ENCODE results near the gene BPIFB1.

The BPIFB1 gene

DNA sequence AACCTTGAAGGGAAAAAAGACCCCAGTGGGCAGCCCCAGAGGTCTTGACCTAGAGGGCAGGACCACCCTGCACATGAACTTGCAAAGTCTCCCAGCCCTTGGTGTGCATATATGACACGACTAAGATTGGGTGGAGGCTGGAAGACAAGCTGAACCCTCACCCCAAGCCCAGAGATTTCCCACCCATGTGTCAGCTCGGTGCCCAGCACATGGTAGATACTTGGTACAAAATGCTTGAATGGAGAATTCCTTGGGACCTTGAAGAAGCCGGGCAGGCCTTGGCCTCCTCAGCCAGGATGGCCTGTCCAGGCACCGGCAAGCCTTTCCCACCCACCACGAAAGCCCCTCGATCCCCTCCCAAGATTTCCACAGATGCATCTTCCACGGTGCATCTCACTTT, 50.6 kb downstream of the BPIFB1 start:
- no peak for DNase-seq

DNA sequence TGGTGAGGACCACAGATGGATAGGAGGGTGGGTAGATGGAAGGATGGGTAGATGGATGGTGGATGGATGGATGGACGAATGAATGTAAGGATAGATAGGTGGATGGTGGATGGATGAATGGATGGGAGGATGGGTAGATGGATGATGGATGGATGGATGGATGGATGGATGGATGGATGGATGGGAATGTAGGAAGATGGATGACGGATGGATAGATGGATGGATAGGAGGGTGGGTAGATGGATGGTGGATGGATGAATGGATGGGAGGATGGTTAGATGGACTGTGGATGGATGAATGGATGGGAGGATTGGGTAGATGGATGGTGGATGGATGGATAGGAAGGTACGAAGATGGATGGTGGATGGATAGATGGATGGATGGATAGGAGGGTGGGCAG, 51.1 kb downstream of the BPIFB1 start:
- DNase-seq: no peak

DNA sequence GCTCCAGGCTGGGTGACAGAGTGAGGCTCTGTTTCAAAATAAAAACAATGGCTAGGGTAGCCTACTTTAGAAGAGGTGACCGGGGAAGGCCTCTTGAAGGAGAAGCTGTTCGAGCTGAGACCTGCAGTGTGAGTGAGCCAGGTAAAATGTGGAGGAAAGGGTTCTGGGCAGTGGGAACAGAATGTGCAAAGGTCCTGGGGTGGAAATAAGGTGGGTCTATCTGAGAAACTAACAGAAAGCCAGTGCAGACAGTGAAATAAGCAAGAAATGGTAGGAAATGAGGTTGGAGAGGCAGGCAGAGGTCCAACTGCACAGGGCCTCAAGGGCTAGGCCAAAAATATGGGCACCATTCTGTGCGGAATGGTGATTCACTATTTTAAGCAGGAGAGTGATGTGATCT, 53.4 kb downstream of the BPIFB1 start:
- no peak for DNase-seq

DNA sequence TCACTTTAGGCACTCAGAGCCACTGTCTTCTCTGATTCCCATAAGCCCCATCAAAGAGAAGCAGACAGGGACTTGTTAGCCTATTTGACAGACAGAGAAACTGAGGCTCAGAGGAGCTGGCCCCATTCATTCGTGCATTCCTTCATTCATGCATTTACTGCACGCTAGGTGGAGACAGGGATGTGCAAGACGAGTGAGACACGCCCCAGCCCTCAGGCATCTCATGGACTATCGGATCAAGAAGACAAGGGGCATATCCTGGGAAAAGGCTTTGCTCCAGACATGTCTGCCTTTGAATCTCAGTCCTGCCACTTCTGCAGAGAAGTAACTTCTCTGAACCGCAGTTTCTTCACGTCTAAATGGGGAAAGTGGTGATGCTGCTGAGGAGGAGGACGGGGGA, 54.1 kb downstream of the BPIFB1 start:
- DNase-seq: no peak

DNA sequence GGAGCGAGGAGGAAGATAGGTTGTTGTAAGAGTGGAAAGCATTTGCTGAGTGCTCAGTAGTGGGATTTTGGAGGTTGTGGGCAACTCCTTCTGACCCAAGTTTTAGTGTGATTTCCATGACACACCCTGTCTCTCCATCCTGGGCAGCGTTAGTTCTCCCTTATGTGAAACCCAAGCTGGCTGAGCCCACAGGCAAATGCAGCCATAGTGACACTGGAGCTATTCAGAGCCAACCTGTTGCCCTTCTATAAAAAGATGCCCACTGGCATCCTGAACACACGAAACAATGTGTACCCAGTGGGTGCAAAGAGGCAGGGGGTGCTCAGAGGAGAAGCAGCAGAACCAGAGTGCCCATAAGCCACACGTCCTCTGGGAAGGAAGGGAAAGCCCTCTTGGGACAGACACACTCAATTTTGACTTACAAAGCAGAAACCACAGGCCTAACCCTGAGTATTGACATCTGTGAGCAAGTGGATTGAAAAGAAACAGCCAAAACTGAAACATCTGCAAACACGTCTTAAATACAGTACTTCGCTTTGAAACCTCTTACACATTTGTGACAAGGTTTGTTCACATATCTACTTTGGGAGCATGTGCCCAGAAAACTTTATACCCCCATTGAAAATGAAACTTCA, 54.6 kb downstream of the BPIFB1 start:
- DNase-seq: no peak

DNA sequence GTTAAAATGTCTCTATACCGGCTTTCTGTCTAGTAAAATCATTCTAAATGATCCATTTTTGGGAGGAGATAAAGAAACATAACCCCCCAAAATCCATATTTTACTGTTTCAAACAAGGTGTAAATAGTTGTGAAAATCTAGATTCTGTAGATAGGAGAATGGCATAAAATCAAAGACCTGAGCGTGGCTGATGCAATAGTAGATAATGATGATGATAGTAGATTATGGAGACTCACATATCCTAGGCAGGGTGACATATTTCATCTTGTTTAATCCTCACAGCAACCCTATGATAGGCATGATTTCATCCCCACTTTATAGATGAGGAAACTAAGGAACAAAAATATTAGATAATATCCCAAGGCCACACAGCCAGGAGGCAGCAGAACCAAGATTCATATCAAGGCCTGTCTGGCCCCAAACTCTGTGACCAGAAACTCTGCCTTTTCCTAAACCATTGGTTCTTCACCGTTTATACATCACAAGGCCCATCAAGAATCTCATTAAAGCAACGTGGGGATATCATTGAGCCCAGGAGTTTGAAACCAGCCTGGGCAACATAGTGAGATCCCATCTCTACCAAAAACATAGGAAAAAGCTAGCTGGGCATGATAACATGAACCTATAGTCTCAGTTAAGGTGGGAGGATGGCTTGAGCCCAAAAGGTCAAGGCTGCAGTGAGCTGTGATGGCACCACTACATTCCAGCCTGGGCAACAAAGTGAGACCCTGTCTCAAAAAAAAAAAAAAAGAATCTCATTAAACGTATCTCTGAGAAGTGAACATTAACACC, 55.6 kb downstream of the BPIFB1 start:
- DNase-seq: no peak

DNA sequence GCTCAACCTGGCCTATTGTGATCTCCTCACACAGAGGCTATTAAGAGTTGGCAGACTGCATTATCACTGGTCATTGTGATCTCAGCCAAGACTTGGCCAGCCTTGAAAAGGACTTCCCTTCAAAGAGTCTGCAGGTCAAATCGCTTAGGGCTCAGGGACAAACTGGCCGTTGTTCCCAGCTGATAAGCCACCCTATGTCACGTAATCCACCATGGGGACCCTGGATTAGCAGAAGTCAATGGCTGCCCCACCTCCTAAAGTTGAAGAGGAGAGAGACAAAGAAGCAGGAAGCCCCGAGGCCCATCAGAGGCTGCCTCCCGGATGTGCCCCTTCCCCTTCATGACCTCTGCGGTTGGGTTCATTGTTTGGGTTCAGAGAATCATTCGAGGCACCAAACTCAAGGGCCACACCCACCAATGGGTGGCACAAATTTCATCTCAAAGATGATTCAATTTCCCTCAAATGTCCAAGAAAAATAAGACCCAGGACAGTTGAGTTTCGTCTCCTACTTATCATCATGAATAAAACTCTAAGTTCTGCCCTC, 56.6 kb downstream of the BPIFB1 start:
- DNase-seq: no peak

DNA sequence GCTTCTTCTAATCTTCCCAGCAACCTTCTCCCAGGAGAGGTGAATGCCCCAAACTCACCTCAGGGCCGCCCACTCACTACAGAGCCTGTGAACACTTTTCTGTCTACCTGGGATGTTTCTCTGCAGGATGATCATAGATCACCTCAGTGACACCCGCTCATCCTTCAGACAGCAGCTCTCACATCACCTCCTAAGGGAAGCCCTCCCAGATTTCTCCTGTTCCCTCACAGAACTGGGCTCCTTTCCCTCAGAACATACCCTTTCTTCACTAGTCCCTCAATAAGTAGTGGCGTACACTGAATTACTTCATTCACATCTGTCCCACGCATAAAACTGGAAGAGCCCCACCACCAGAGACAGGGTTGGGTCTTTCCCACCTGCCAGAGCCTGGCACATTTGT, 60.5 kb downstream of the BPIFB1 start:
- no peak for DNase-seq

DNA sequence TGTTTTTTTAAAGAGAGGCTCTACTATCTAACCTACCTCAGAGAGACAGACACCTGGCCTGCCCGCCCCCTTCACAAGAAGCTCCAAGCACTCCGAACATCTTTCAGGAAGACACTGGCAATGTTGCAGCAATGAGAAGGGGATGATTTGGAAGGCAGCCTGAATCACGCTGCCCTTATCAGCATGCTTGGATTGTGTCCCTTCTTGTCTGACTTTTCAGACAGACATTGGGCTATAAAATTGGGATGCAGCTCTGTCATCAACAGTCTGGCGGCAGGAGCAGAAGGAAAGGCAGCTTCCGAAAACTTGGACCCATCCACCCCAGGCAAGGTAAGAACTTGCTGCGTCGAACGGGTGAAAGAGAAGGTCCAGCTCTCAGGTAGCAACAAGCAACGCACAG, 62.3 kb downstream of the BPIFB1 start:
- no peak for DNase-seq

DNA sequence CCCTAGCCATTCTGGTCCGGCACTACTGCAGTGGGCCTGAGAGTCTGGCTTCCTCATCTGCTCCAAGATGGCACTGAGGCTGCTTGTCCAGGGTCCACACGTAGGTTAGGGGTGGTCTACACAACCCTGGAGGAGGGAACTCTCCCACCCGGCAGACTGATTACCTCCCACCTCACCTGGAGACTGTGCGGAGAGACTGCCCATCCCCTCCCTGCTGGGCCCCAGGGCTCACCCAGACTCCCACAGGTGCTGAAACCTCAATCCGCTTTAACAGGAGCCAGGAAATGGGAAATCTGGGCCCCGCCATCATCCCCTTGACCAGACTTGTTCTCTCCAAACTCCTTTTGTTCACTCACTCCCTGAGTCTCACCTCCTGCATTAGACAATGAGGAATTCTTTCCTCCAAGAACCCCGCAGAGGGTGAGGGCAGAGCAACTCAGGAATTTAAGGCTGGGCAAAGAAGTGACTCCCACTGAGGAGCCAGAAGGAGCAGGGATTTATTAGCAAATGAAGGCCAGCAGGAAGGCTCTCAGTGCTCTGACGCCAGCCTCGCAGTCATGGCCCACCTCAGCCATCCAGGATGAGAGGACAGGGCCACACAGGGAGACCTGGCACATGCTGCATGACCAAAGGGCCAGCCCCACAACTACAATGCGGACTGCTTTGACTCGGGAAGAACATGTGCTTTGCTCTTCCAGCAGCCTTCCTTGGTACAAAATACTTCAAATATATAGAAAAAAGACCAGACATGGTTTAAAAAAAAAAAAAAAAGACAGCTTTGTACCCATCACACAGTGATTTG, 65.3 kb downstream of the BPIFB1 start:
- no peak for DNase-seq

DNA sequence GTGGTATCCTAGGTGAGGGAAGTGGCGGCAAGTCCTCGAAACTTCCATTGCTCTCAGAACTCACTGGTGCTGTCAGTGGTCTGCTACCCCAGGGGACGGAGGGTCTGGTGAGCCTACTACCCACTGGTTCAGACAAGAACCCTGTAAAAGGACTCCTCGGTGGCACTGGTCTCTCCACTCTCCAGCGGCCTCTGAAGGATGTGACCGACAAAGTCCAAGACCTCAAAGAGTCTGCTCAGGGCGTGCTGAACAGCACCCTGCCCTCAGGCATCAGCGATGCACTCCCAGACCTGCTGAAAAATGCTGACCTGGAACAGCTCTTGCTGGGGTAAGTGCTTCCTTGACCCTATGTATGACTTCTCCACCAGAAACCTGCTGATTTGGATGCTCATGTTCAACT, 66.5 kb downstream of the BPIFB1 start:
- DNase-seq: no peak

DNA sequence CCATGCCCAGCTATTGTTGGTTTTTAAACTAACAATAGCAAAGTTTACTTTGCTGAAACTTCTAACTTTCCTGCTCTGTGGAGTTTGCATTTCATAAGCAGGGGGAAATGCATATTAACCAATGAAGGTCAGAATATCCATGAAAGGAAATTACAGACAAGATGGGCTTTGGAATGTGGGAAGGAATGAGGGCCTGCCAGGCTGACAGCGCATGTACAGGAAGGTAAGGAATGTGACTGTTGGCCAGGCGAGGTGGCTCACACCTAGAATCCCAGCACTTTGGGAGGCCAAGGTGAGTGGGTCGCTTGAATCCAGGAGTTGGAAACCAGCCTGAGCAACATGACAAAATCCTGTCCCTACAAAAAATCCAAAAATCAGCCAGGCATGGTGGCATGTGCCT, 68.7 kb downstream of the BPIFB1 start:
- DNase-seq: no peak

DNA sequence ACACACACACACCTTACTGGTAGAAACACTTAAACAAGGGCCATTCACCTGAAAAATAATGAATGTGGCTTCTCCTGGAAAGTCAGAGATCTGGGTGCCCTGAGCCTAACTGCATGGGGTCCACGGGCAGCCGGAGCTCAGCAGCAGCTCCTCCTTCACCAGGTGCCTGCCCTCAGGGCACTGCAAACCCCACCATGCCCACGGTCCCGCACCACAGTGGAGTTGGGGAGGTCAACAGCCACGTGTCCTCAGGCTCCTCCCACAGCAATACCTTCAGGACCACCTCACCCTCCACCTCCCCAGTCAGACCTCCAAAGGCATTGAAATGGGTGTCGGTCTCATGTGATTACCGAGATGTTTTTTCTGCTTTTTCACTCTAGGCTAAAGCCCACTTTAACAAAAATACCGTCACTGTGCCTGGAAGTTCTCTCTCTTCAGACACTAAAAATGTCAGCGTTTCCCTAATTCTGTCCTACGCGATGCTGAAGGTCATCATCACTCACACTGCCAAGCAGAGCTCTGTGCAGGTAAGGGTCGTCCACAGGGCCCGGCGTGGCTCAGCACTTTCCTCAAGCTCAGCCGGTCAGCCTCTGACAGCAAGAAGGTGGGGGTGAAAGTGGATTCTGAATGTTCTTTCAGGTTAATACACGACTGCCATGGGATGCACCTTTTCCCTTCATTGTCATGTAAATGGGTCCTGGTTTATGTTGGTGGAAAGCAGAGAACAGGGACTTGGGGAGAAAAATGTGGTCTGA, 69.4 kb downstream of the BPIFB1 start:
- no peak for DNase-seq

DNA sequence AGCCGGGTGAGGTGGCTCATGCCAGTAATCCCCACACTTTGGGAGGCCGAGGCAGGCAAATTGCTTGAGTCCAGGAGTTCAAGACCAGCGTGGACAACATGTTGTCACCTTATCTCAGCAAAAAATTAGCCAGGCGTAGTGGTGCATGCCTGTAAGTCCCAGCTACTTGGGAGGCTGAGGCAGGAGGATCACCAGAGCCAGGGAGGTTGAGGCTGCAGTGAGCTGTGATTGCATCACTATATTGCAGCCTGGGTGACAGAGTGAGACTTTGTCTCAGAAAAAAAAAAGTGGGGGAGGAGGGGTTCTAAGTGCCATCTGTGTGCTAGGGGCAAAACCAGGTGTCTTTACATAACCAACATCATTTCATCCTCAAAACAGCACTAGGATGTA, 70.0 kb downstream of the BPIFB1 start:
- no peak for DNase-seq

Measured in GOT3 (cell line).